Activated CD4-positive, alpha-beta T cell treated with anti-CD3 and anti-CD28 coated beads, Interleukin-10, Interleukin-2, amounts not matched to agents 100 ng/mL and 50 ng/mL, durations not matched to agents 16 hours and 8 hours (primary cell): ENCODE results near the gene RGS19.

Experiments
- DNase-seq: peaks from one replicate; pipeline ENCODE4 v3.0.0-alpha.2; 2020

RGS19 gene

DNA sequence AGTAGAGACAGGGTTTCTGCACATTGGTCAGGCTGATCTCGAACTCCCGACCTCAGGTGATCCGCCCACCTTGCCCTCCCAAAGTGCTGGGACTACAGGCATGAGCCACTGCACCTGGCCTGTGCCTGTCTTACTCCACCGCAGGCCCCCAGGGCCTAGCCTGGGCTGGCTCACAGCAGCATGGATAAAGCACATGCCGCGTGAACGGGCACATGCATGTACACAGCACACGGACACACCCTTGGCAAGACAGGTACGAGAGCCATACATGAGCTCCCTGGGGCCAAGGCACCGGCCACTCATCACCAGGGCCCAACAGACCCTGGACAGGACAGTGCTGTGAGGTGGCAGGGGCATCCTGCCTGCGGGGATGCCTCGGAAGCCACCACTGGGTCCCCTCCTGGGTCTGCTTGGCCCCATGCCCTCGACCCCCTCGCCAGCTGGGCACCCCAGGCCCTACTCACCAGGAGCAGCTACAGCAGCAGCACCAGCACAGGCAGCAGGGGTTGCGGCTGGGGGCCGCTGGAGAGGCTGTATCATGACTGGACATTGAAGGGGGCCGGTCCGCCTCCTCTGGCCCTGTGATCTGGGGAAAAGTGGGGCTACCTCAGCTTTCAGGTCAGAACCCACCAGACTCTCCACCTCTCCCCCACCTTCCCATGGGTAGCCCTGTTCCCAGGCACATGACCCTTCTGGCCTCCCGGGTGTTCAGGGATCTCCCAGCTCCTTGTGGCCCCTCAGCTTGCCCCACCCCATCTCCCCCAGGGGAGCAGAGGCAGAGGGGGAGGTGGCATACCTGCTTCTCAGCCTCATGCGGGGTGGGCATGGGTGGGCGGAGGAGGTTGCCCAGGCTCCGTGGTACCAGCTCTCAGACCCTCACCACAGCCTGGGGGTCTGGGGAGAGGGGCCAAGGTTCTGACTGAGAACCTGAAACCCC, 3.0 kb downstream of the RGS19 start:
- DNase-seq = no peak

- no peak for DNase-seq
Observed at GRCh38 chr20:64075556-64075955, 3.8 kb downstream of the RGS19 start.

- no peak for DNase-seq
Observed at GRCh38 chr20:64074963-64075362, 4.4 kb downstream of the RGS19 start.

- DNase-seq = no peak
Observed at GRCh38 chr20:64074184-64074789, 5.0 kb downstream of the RGS19 start.

DNA sequence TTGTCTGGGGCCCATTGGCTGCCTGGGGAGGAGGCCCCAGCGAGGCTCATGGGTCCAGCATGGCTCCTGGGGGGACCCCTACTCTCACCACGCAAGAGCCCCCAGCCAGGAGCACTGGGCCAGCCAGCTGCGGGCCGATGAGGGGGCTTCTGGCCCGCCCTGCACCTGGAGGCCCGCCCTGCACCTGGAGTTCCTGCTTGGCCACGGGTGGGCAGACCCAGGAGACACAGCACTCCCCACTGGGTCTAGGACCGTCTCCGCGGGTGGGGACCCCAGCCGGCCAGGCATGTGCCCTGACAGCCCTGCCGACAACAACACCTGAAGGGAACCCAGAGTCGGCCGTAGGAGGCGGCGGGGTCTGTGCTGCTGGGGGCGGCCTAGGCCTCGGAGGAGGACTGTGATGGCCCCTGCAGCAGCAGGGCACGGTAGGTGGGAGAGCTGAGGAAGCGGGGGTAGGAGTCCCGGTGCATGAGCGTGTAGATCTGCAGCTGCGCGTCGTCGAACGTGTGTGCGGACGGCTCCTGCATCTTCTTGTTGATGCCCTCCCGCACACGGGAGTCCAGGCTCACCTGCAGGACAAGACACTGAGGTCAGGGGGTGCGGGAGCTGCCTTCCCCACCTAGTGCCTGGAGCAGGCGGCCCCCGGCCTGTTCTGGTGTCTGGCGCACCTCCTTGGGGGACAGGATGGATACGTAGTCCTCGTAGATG, 5.7 kb downstream of the RGS19 start:
- DNase-seq = no peak

GRCh38 chr20:64072498-64073063, 6.7 kb downstream of the RGS19 start:
- DNase-seq = no peak

DNA sequence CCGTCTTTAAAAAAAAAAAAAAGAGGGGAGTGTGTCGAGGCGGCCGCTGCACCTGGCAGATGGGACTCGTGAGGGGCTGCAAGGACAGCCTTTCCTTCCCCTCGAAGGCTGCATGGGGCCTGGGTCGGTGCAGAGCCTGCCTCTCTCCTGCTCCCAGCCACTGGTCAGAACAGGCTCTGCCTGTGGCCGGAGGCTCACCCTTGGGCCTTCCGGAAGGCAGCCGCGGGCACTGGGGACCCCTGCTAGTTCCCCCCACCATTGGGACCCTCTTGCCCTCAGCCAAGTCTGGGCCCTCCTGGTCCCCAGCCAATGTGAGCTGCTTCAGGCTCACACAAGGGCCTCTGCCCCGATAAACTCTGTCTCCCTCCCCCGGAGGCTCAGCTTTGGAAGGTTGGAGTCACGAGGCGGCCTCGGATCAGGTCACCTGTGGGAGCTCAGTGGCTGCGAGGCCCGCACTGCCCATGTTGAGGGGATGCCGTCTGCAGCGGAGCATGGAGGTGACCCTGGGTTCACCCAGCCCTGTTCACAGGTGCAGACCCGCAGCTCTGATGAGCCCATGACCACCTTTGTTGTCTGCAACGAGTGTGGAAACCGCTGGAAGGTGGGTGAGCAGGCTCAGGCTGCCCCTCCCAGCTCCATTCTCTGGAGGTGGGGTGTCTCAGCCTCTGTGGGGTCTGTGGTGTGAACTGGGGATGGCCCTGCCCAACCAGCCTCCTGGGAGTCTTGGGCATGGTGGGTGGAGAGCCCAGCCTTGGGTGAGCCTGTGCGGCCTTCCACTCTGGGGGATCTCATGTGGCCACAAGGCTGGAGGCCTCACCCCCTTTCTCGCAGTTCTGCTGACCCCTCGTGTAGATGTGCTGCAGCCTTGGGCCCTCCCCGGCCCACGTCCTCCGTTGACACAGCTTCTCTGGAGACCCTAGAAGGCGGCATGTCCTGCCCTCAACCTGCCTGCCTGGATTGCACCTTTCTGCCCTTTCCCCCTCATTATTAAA, 7.7 kb downstream of the RGS19 start:
- DNase-seq = no peak

DNA sequence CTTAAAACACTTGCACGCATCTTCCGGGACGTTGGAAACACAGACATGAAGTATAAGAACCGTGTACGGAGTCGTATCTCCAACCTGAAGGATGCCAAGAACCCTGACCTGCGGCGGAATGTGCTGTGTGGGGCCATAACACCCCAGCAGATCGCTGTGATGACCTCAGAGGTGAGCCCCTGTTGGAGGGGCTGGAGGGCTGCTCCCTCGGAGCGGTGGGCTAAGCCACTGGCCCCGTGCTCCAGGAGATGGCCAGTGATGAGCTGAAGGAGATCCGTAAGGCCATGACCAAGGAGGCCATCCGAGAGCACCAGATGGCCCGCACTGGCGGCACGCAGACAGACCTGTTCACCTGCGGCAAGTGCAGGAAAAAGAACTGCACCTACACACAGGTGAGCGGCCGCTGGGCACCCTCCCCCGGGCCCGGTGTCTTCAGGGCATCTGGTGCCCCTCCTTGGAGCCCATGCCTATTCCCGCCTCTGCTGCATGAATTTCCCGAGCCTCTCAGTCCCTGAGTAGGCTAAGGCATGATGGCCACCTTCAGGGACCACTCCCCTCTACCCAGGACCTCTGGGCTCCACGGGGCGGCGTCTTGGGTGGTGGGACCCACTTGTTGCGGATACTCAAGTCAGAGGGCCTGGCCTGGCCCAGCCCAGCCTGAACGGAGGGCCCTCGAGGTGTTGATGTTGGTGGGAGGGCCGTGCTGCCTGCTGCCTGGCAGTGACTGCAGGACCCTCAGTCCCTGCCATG, 8.9 kb downstream of the RGS19 start:
- DNase-seq = no peak

DNA sequence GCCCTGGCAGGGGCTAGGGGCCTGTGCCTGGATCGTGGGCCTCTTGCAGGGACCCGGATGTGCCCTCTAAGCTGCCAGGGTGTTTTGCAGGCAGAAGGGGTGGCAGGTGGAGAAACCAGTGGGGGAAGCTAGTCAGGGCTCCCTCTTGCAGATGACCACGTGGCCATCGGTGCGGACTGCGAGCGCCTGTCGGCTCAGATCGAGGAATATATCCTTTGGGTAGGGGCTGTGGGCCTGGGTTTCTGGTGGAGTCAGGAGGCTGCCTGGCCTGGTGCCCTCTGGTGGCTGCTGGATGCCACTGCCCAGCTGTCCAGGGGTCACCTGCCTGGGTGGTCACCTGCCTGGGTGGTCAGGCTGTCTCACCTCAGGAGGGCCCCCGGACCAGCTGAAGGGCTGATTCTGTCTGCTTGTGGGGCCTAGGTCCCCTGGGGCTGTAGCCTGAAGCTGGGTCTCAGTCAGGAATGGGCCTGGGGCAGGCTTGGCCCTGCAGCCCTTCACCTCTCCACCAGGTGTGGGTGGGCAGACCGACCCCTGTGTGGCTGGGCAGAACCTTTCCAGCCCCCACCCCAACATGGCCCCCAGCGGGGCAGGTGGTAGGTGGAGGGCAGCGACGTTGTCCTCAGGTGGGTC, 9.6 kb downstream of the RGS19 start:
- no peak for DNase-seq

GRCh38 chr20:64069209-64069613, 10.1 kb downstream of the RGS19 start:
- no peak for DNase-seq

DNA sequence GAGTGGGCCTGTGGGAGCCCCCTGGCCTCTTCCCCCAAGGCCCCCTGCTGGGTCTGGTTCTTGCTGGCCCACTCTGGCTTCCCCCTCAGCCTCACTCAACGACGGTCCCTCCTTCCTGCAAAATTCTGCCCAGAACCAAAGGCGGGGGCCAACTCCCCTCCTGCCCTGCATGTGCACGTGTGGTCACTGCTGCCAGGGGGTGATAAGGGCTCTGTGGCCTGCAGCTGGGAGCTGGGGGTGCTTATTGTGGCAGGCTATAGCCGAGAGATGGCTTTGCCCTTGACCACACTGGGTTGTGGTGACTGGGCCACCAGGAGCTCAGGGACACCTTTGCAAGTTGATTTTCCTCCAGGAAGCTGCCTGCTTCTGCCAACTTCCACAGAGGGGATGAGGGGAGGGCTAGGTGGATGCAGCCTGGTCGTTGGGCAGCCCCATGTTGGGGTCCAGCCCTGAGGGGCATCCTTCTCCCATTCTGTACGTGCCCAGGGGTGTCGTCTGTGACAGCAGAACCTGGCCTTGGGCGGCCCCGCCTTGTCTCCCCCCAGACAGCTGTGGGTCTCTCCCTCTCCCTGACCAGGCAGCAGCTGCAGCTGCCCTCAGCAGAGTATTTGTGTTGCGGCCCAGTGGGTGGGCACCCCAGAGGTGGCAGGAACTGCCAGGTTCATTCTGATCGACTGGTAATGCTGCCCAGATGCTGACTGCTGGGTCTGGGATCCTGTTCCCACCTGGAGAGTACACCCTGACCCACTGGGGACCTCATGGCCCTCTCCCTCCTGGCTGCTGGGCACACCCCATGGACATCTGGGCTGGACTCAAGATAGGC, 10.7 kb downstream of the RGS19 start:
- DNase-seq = no peak

DNA sequence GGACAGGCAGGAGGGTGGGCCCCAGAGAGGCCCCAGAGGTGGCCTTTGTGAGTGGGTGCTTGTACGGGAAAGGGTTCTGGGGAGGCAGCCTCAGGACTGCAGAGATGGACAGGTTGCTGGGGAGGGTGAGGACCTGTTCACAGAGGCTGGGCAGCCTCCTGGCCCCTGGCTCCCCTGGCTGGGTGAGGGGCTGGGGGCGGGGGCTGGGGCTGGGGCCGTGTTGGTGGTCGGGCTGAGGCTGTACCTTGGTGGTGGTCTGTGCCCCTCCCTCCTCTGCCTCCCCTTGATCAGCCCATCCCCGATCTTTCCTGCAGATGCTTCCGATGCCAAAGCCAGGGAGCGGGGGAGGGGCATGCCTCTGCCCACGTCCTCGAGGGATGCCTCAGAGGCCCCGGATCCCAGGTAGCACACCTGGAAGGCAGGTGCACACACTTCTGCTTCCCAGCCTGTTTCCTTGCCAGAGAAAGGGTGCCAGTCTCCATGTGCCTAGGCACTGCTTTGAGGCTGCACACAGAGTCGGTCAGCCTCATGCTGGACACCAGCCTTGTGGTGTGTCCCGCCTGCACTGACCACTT, 11.5 kb downstream of the RGS19 start:
- DNase-seq = no peak

- DNase-seq = no peak
Observed at GRCh38 chr20:64067005-64067632, 12.2 kb downstream of the RGS19 start.

DNA sequence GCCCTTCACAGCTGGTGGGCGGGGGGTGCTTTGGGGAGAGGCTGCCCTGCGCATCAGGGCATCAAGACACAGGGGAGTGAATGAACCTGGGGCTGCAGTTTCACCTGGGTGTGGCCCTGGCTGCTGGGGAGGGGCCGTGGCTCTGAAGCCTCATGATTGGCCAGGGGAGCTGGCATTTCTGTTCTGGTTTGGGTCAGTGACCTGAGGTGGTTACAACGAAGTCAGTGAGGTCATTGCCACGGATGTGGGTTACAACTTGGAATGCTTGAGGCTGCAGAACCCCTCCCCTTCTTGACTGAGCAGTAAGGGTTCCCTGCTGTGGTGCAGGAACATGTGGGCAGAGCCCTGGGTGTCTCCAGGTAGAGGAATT, 13.4 kb downstream of the RGS19 start:
- DNase-seq = peak; percentile 90

GRCh38 chr20:64065062-64065973, 14.0 kb downstream of the RGS19 start:
- no peak for DNase-seq

GRCh38 chr20:64064145-64064698, 15.1 kb downstream of the RGS19 start:
- DNase-seq = no peak

DNA sequence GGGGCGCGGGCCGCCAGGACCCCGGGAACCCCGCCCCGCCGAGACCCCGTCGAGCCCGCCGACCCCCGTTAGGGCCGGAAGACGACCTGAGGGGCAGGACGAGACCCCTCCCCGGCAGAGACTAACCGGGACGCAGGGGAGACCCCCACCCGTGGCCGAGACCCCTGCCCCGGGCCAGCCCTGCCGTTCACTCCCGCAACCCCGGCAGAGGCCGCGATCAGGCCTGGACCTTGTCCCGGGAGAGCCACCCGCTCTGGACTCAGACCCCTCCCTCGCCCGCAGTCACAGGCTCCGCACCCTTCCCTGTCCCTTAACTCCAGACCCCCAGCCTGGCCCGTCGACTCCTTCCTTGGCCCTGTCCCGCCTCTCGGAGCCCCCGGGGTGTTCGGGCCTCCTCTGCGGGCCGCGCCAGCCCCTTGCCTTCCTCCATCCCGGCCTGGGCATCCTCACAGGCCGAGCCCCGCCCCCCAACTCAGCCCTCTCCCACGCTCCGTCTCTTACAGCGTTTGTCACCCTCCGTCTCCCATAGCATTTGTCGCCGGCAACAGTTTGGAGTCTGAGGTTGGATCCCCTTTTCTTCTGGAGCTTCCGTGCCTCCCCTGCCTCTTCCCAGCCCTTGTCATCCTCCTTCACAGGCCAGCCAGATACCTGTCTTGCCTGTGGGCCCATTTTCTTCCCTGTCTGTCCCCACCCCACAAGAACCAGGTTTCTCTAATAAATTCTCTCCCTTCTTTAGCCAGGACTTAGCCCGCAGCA, 15.8 kb downstream of the RGS19 start:
- DNase-seq = no peak
